IMR-90 (cell line): ENCODE results near the gene GGT6. TPM values are rescaled to one million over a fixed set of nuclear protein-coding genes. Genes with fewer than 3 reads are reported as not detected.

Experiments
- ATAC-seq: fragments of 200-7000 bp; cut with Tn5 transposase; 2 replicates; pipeline ENCODE4 v1.9.1; 2020; ENCODE audit warnings: low read depth, mild to moderate bottlenecking, moderate library complexity
- BruUV-seq: library from RNA; stranded (reverse); fragments of 400-500 nt; replicated peaks from 2 replicates; lab custom pipeline; 2021; lab: Mats Ljungman, UMichigan
- CTCF ChIA-PET: fragments of 300-600 bp; formaldehyde crosslinking; extraction: SDS; loops from one replicate; lab custom pipeline; 2021; ENCODE audit warnings: antibody characterized with exemption; lab: Yijun Ruan, JAX
- POLR2A ChIA-PET: fragments of 300-600 bp; sonication (Branson Sonifier 250); formaldehyde crosslinking; loops from one replicate; lab custom pipeline; 2022; ENCODE audit warnings: antibody characterized with exemption; ENCODE audit not compliant: unreplicated experiment; lab: Charles Lee
- DNase-seq: peaks from one replicate; pipeline ENCODE4 v3.0.0; 2013
- H2AFZ ChIP-seq: replicated peaks from 2 replicates; pipeline ENCODE3; 2013; ENCODE audit warnings: low read length, mild to moderate bottlenecking; ENCODE audit not compliant: poor library complexity
- H2AK5ac ChIP-seq: 2 replicates; pipeline ENCODE4 v1.6.1; 2013; ENCODE audit warnings: low read depth, low read length, inconsistent platforms
- H2AK9ac ChIP-seq: replicated peaks from 2 replicates; pipeline ENCODE3; 2013; ENCODE audit warnings: mild to moderate bottlenecking, low read depth, low read length, moderate library complexity; ENCODE audit not compliant: poor library complexity
- H2BK120ac ChIP-seq: 2 replicates; pipeline ENCODE4 v1.6.1; 2013; ENCODE audit warnings: low read depth, low read length, inconsistent platforms
- H2BK15ac ChIP-seq: 3 replicates; pipeline ENCODE4 v1.6.1; 2013; ENCODE audit warnings: low read depth, low read length, inconsistent platforms
- H2BK20ac ChIP-seq: 2 replicates; pipeline ENCODE4 v1.6.1; 2013; ENCODE audit warnings: low read depth, mild to moderate bottlenecking, inconsistent platforms, low read length, moderate library complexity
- H2BK5ac ChIP-seq: 2 replicates; pipeline ENCODE4 v1.6.1; 2013; ENCODE audit warnings: mild to moderate bottlenecking, low read depth, low read length, inconsistent platforms; ENCODE audit not compliant: poor library complexity, severe bottlenecking
- H3K14ac ChIP-seq: replicated peaks from 2 replicates; pipeline ENCODE4 v1.6.1; 2013; ENCODE audit warnings: low read depth, low read length, inconsistent platforms
- H3K18ac ChIP-seq: 2 replicates; pipeline ENCODE4 v1.6.1; 2013; ENCODE audit warnings: low read depth, low read length, control low read depth
- H3K23ac ChIP-seq: 2 replicates; pipeline ENCODE4 v1.6.1; 2013; ENCODE audit warnings: low read depth, low read length, inconsistent platforms
- H3K27ac ChIP-seq: 2 replicates; pipeline ENCODE4 v1.5.1; 2013; ENCODE audit warnings: mild to moderate bottlenecking, control low read depth, low read length; ENCODE audit not compliant: insufficient read depth
- H3K27me3 ChIP-seq: 2 replicates; pipeline ENCODE4 v1.6.1; 2013; ENCODE audit warnings: low read length; ENCODE audit not compliant: control insufficient read depth, insufficient read depth
- H3K36me3 ChIP-seq: 2 replicates; pipeline ENCODE4 v1.6.1; 2013; ENCODE audit warnings: low read length, mixed read lengths; ENCODE audit not compliant: control insufficient read depth, insufficient read depth
- H3K4ac ChIP-seq: 2 replicates; pipeline ENCODE4 v1.6.1; 2013; ENCODE audit warnings: low read depth, low read length, inconsistent platforms
- H3K4me1 ChIP-seq: 2 replicates; pipeline ENCODE4 v1.6.1; 2013; ENCODE audit warnings: low read length, mixed read lengths; ENCODE audit not compliant: control insufficient read depth, insufficient read depth
- H3K4me2 ChIP-seq: 2 replicates; pipeline ENCODE4 v1.6.1; 2013; ENCODE audit warnings: low read depth, mild to moderate bottlenecking, control low read depth, low read length, moderate library complexity
- H3K4me3 ChIP-seq: 2 replicates; pipeline ENCODE4 v1.5.1; 2013; ENCODE audit warnings: low read depth, mild to moderate bottlenecking, control low read depth, low read length, moderate library complexity; ENCODE audit not compliant: insufficient read depth
- H3K56ac ChIP-seq: 2 replicates; pipeline ENCODE4 v1.6.1; 2013; ENCODE audit warnings: low read length, inconsistent platforms; ENCODE audit not compliant: insufficient read depth; ENCODE audit errors: extremely low read depth
- H3K79me1 ChIP-seq, 2 experiments: 2 replicates each; pipeline ENCODE4 v1.6.1; 2013; ENCODE audit warnings: low read length in 2 of 2, inconsistent platforms in 1 of 2, low read depth in 1 of 2
- H3K9ac ChIP-seq: 2 replicates; pipeline ENCODE4 v1.6.1; 2013; ENCODE audit warnings: low read depth, low read length, control low read depth
- H3K9me1 ChIP-seq: 2 replicates; pipeline ENCODE4 v1.6.1; 2013; ENCODE audit warnings: low read length, inconsistent platforms; ENCODE audit not compliant: insufficient read depth
- H3K9me3 ChIP-seq: 2 replicates; pipeline ENCODE4 v1.6.1; 2013; ENCODE audit warnings: low read length; ENCODE audit not compliant: control insufficient read depth, insufficient read depth
- H4K20me1 ChIP-seq: 2 replicates; pipeline ENCODE4 v1.6.1; 2013; ENCODE audit warnings: low read length, inconsistent platforms; ENCODE audit not compliant: insufficient read depth
- H4K5ac ChIP-seq: 2 replicates; pipeline ENCODE4 v1.6.1; 2013; ENCODE audit warnings: mild to moderate bottlenecking, low read depth, low read length, control low read depth
- H4K8ac ChIP-seq, 2 experiments: 2 replicates each; pipeline ENCODE4 v1.6.1; 2013; ENCODE audit warnings: low read depth in 2 of 2, low read length in 2 of 2, control low read depth in 1 of 2, inconsistent platforms in 1 of 2
- H4K91ac ChIP-seq: 2 replicates; pipeline ENCODE4 v1.6.1; 2013; ENCODE audit warnings: low read depth, low read length, inconsistent platforms; ENCODE audit not compliant: insufficient read depth
- BHLHE40 ChIP-seq: fragments of 150-350 bp; IDR thresholded peaks from 2 replicates; pipeline ENCODE4 v1.6.1; 2016; ENCODE audit warnings: mild to moderate bottlenecking, low read depth, low read length
- CEBPB ChIP-seq: IDR thresholded peaks from 2 replicates; pipeline ENCODE4 v1.6.1; 2012; ENCODE audit warnings: low read depth, low read length, improper control_type of control experiment
- ELK1 ChIP-seq: fragments of 150-350 bp; IDR thresholded peaks from 2 replicates; pipeline ENCODE4 v1.6.1; 2016; ENCODE audit warnings: low read depth, mild to moderate bottlenecking, low read length, moderate library complexity, borderline replicate concordance
- FOS ChIP-seq: fragments of 150-350 bp; IDR thresholded peaks from 2 replicates; pipeline ENCODE4 v1.6.1; 2016; ENCODE audit warnings: low read depth, low read length
- MAFK ChIP-seq: IDR thresholded peaks from 2 replicates; pipeline ENCODE4 v1.6.1; 2012; ENCODE audit warnings: low read depth, low read length, improper control_type of control experiment
- MAZ ChIP-seq: IDR thresholded peaks from 2 replicates; pipeline ENCODE4 v1.6.1; 2012; ENCODE audit warnings: low read depth, mild to moderate bottlenecking, low read length, improper control_type of control experiment, moderate library complexity, borderline replicate concordance
- NFE2L2 ChIP-seq: fragments of 150-350 bp; IDR thresholded peaks from 2 replicates; pipeline ENCODE4 v1.6.1; 2016; ENCODE audit warnings: low read depth, mild to moderate bottlenecking, low read length
- RCOR1 ChIP-seq: IDR thresholded peaks from 2 replicates; pipeline ENCODE4 v1.6.1; 2012; ENCODE audit warnings: mild to moderate bottlenecking, low read length, improper control_type of control experiment; ENCODE audit not compliant: insufficient replicate concordance
- WGBS, 2 experiments: methylation state at CpG; one replicate each; pipeline versions ENCODE4 v1.1.5 to v1.1.7; 2013; ENCODE audit warnings: missing lambda C conversion rate in 2 of 2; ENCODE audit not compliant: insufficient read length in 1 of 2; ENCODE audit errors: extremely low coverage in 2 of 2; 5-methylcytosine and 5-hydroxymethylcytosine counted together
- dilution Hi-C: fragments of 300-500 bp; cut with HindIII; formaldehyde crosslinking; loops from one replicate; pipeline ENCODE4 v1.14.3; 2018; ENCODE audit warnings: low sequenced_read_pairs; ENCODE audit not compliant: unreplicated experiment
- in situ Hi-C: fragments of 300-500 bp; cut with MboI; formaldehyde crosslinking; loops from 3 replicates; pipeline ENCODE4 v1.14.3; 2019; ENCODE audit warnings: low sequenced_read_pairs, inconsistent platforms, mixed read lengths
- intact Hi-C: fragments of 100-400 bp; cut with micrococcal nuclease; formaldehyde crosslinking; loops from 2 replicates; pipeline ENCODE4 v1.10.0; 2022
- polyA plus RNA-seq, 3 experiments: library from polyadenylated mRNA; depleted of rRNA; stranded (reverse); fragments of >200 nt; gene quantifications; 2 replicates each; pipeline ENCODE4 v1.2.3, GENCODE V29; 2012; ENCODE audit warnings: low replicate concordance in 1 of 3
- total RNA-seq: library from RNA; depleted of rRNA; stranded (reverse); fragments of >200 nt; gene quantifications from 2 replicates; pipeline ENCODE4 v1.2.3, GENCODE V29; 2012
- TF ChIP-seq, protein P1 (sequence below): conservative IDR thresholded peaks from 2 replicates; pipeline ENCODE4 v1.5.1; 2012; ENCODE audit warnings: mild to moderate bottlenecking, low read depth, low read length, improper control_type of control experiment

Gene GGT6
- total and polyA plus RNA-seq, 2 of the 4 experiments (the other 2 are of a cell fraction) = not detected

DNA sequence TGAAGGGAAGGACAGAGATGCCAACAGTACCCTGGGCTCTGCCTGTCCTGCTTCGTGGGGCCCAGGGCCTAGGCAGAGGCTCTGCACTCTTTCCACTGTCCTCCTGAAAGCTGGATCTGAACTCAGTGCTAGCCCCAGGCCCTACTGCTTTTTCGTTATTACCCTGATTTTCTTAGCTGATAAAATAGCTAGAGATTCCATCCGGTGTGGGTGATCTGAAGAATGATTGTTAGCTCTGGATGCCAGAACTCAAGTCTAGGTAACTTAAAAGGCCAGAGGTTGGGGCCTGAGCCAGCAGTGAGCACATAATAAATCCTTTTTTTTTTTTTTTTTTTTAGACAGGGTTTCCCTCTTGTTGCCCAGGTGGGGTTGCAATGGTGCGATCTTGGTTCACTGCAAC, 3.4 kb downstream of the GGT6 start:
- Histone ChIP-seq H2AFZ (peak overlapping the region; percentile 27), H3K18ac (no peak overlapping the region), H2AK9ac (no peak overlapping the region), H2AK5ac (no peak overlapping the region), H4K8ac (0 out of 4 replicates have a peak overlapping the region, but pooled peaks of 1 of the 2 experiments have one; percentile 37), H3K9ac (no peak overlapping the region), H3K36me3 (peaks cover 7% of the 10 kb centered on the region), H3K27ac (no peak overlapping the region), H4K91ac (no peak overlapping the region), H4K5ac (no peak overlapping the region), H2BK120ac (no peak overlapping the region), H3K9me1 (0 out of 2 replicates have a peak, but pooled peaks cover 2% of the 10 kb centered on the region), H3K4me3 (no peak overlapping the region), H3K4me2 (no peak overlapping the region), H3K4me1 (peaks cover 8% of the 10 kb centered on the region), H2BK5ac (no peak overlapping the region), H2BK15ac (no peak overlapping the region), H3K14ac (no peak overlapping the region), H3K4ac (no peak overlapping the region), H4K20me1 (no peaks in the 10 kb centered on the region), H3K9me3 (no peaks in the 10 kb centered on the region), H3K27me3 (peaks cover 3% of the 10 kb centered on the region; the same call in 1 of the 2 replicates), H3K79me1 (peaks cover 9 to 27% of the 10 kb centered on the region in 2 experiments), H3K56ac (no peak overlapping the region), H2BK20ac (no peak overlapping the region), H3K23ac (no peak overlapping the region)
- CTCF ChIA-PET = interaction anchor here (1.0 kb wide), 1 partner anchor 9 kb away, joined by 3 read pairs; no protein-coding TSS in a partner anchor
- POLR2A ChIA-PET = no interaction called here
- no peak for DNase-seq
- dilution Hi-C loops = no loop called here
- TF ChIP-seq CEBPB (no peak), MAFK (no peak), NFE2L2 (no peak), MAZ (no peak), BHLHE40 (no peak), RCOR1 (no peak), FOS (no peak), ELK1 (no peak)
- TF ChIP-seq, protein P1, sequence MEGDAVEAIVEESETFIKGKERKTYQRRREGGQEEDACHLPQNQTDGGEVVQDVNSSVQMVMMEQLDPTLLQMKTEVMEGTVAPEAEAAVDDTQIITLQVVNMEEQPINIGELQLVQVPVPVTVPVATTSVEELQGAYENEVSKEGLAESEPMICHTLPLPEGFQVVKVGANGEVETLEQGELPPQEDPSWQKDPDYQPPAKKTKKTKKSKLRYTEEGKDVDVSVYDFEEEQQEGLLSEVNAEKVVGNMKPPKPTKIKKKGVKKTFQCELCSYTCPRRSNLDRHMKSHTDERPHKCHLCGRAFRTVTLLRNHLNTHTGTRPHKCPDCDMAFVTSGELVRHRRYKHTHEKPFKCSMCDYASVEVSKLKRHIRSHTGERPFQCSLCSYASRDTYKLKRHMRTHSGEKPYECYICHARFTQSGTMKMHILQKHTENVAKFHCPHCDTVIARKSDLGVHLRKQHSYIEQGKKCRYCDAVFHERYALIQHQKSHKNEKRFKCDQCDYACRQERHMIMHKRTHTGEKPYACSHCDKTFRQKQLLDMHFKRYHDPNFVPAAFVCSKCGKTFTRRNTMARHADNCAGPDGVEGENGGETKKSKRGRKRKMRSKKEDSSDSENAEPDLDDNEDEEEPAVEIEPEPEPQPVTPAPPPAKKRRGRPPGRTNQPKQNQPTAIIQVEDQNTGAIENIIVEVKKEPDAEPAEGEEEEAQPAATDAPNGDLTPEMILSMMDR = no peak
- in situ Hi-C loops = loop anchor here (10.0 kb wide), 1 partner anchor 62 kb away; the partner anchor contains the start of gene SPNS2
- BruUV-seq = no TSS peak
- WGBS, 2 experiments = 80% methylated on average over 1 of the region's 4 CpGs; no CpG with 5 or more reads in 1 of the 2 experiments
- ATAC-seq = no peak
- intact Hi-C loops = loop anchor here (5.0 kb wide), 1 partner anchor 135 kb away; no protein-coding TSS in a partner anchor
